Fibroblast of mammary gland (primary cell): Measurements from ENCODE around the gene PHLPP2.

Source experiments
- DNase-seq: peaks from one replicate; pipeline ENCODE4 v3.0.0-alpha.2; 2010; ENCODE audit warnings: low read depth
- H3K4me3 ChIP-seq: 2 replicates; pipeline ENCODE4 v1.5.1; 2011; ENCODE audit warnings: low read depth, mild to moderate bottlenecking, low read length, moderate library complexity; ENCODE audit not compliant: control insufficient read depth
- CTCF ChIP-seq: conservative IDR thresholded peaks from 2 replicates; pipeline ENCODE4 v1.5.1; 2011; ENCODE audit warnings: low read depth, low read length, inconsistent platforms; ENCODE audit not compliant: control insufficient read depth, insufficient read depth

Gene PHLPP2

GRCh38 chr16:71724320-71724751, at the start of gene PHLPP2:
PHLPP2 (minus strand) TSS chr16:71724701; CDS start chr16:71714795, 9,906 bp downstream.
- peak; percentile 5 for DNase-seq
- TF ChIP-seq CTCF: no peak
- peak within 1 kb of the TSS; percentile 48 for H3K4me3 ChIP-seq

GRCh38 chr16:71771571-71771970, 47.1 kb upstream of the PHLPP2 start:
- TF ChIP-seq CTCF: no peak
- DNase-seq: no peak
- no peak overlapping the region for H3K4me3 ChIP-seq

GRCh38 chr16:71769222-71769621, 44.7 kb upstream of the PHLPP2 start:
- no peak for DNase-seq
- TF ChIP-seq CTCF: no peak
- no peak overlapping the region for H3K4me3 ChIP-seq

- TF ChIP-seq CTCF: no peak
- H3K4me3 ChIP-seq: no peak overlapping the region
- DNase-seq: no peak
Measured at GRCh38 chr16:71767060-71767900, 42.8 kb upstream of the PHLPP2 start.

- H3K4me3 ChIP-seq: no peak overlapping the region
- DNase-seq: peak; percentile 16
- no peak for TF ChIP-seq CTCF
Measured at GRCh38 chr16:71762186-71762585, 37.7 kb upstream of the PHLPP2 start.

GRCh38 chr16:71761097-71761496, 36.6 kb upstream of the PHLPP2 start:
- DNase-seq: no peak
- no peak for TF ChIP-seq CTCF
- no peak overlapping the region for H3K4me3 ChIP-seq

- TF ChIP-seq CTCF: no peak
- H3K4me3 ChIP-seq: no peak overlapping the region
Measured at GRCh38 chr16:71758293-71758760, 33.8 kb upstream of the PHLPP2 start.

More at GRCh38 chr16:71758293-71758760, 33.8 kb upstream of the PHLPP2 start:
- DNase-seq: no peak
